ENCODE results near the gene CACNA2D3. TPM values are rescaled to one million over a fixed set of nuclear protein-coding genes. Genes with fewer than 3 reads are reported as not detected.

CACNA2D3 gene
- total RNA-seq, 6 experiments from 2014 or later, result 0.14 to 0.23 (median 0.19) TPM; not detected in 2

- no peak overlapping the region for H3K4me3 Mint-ChIP-seq
- H3K4me1 Mint-ChIP-seq (ENCODE audit: low read depth), result peaks cover 69% of the 10 kb centered on the region
- no peaks in the 10 kb centered on the region for H3K9me3 Mint-ChIP-seq
- H3K27me3 Mint-ChIP-seq (ENCODE audit: insufficient read depth), result peaks cover 2% of the 10 kb centered on the region; the same call in 1 of the 2 replicates
- TF ChIP-seq, protein P1, sequence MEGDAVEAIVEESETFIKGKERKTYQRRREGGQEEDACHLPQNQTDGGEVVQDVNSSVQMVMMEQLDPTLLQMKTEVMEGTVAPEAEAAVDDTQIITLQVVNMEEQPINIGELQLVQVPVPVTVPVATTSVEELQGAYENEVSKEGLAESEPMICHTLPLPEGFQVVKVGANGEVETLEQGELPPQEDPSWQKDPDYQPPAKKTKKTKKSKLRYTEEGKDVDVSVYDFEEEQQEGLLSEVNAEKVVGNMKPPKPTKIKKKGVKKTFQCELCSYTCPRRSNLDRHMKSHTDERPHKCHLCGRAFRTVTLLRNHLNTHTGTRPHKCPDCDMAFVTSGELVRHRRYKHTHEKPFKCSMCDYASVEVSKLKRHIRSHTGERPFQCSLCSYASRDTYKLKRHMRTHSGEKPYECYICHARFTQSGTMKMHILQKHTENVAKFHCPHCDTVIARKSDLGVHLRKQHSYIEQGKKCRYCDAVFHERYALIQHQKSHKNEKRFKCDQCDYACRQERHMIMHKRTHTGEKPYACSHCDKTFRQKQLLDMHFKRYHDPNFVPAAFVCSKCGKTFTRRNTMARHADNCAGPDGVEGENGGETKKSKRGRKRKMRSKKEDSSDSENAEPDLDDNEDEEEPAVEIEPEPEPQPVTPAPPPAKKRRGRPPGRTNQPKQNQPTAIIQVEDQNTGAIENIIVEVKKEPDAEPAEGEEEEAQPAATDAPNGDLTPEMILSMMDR (IDR thresholded peaks at IDR 0.05), result no peak
- H3K27ac Mint-ChIP-seq, result peak overlapping the region; percentile 89; the same call in 1 of the 2 replicates
- no peak for DNase-seq
- no peaks in the 10 kb centered on the region for H3K36me3 Mint-ChIP-seq (ENCODE audit: low read depth)
These were observed 833.1 kb downstream of the CACNA2D3 start for GRCh38 chr3:54955496-54955895.

DNA sequence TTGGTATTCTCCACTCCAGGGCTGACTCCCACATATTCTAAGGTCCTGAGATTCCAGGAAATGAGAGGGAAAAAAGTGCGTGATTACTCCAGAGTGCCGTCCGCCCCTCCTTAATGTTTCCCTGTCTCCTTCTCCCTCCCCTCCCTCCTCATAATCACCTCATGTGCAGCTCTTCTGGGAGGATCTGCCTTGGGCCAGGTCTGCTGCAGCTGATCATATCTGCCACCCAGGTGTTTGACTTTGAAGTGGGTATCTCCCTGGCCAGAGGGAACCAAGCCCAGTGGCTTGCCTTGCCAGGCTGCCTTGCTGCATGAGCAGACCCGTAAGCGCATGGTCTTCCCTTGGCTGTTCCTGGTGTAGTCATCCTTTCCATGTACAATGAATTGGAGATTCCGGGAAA is 833.6 kb downstream of the CACNA2D3 start:
- peaks cover 69% of the 10 kb centered on the region for H3K4me1 Mint-ChIP-seq (ENCODE audit: low read depth)

GRCh38 chr3:54957711-54958110 is 835.4 kb downstream of the CACNA2D3 start:
- H3K36me3 Mint-ChIP-seq (ENCODE audit: low read depth), result no peaks in the 10 kb centered on the region
- no peak overlapping the region for H3K4me3 Mint-ChIP-seq
- H3K27ac Mint-ChIP-seq, result no peak overlapping the region
- DNase-seq, result no peak
- TF ChIP-seq, protein P1 (IDR thresholded peaks at IDR 0.05), result no peak
- H3K9me3 Mint-ChIP-seq, result no peaks in the 10 kb centered on the region
- peaks cover 67% of the 10 kb centered on the region for H3K4me1 Mint-ChIP-seq (ENCODE audit: low read depth)
- H3K27me3 Mint-ChIP-seq (ENCODE audit: insufficient read depth), result peaks cover 2% of the 10 kb centered on the region; the same call in 1 of the 2 replicates

More for the DNA sequence above, 833.6 kb downstream of the CACNA2D3 start:
- H3K9me3 Mint-ChIP-seq, result no peaks in the 10 kb centered on the region
- H3K4me3 Mint-ChIP-seq, result no peak overlapping the region
- H3K27me3 Mint-ChIP-seq (ENCODE audit: insufficient read depth), result peaks cover 2% of the 10 kb centered on the region; the same call in 1 of the 2 replicates
- H3K27ac Mint-ChIP-seq, result no peak overlapping the region
- TF ChIP-seq, protein P1 (IDR thresholded peaks at IDR 0.05), result no peak
- H3K36me3 Mint-ChIP-seq (ENCODE audit: low read depth), result no peaks in the 10 kb centered on the region
- no peak for DNase-seq

GRCh38 chr3:54960082-54960481 is 837.7 kb downstream of the CACNA2D3 start:
- DNase-seq, result no peak
- TF ChIP-seq, protein P1 (IDR thresholded peaks at IDR 0.05), result no peak
- Mint-ChIP-seq H3K9me3 (no peaks in the 10 kb centered on the region), H3K27me3 (ENCODE audit: insufficient read depth) (peaks cover 2% of the 10 kb centered on the region; the same call in 1 of the 2 replicates), H3K27ac (no peak overlapping the region), H3K36me3 (ENCODE audit: low read depth) (no peaks in the 10 kb centered on the region), H3K4me3 (no peak overlapping the region), H3K4me1 (ENCODE audit: low read depth) (peaks cover 57% of the 10 kb centered on the region)

DNA sequence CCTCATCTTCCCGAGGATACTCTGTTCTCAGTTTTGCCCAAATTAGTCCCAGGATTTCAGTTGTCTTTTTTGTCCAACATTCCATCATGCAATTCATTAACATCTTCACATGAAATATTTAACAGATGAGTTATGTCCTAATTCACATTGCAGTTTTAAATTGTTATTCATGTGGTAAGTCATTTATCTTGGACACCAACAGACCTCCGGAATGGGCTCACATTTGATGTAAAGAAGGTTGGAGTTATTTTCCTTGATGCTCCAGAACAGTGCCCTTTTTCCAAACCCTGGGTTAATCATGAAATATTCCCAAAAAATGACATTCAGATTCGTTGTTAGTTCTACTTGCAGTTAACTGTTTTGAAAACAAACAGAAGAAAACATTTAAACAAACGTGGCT is 838.3 kb downstream of the CACNA2D3 start:
- Mint-ChIP-seq H3K36me3 (ENCODE audit: low read depth) (no peaks in the 10 kb centered on the region), H3K4me1 (ENCODE audit: low read depth) (peaks cover 59% of the 10 kb centered on the region), H3K9me3 (no peaks in the 10 kb centered on the region), H3K27ac (peak overlapping the region; percentile 48), H3K27me3 (ENCODE audit: insufficient read depth) (peaks cover 2% of the 10 kb centered on the region; the same call in 1 of the 2 replicates), H3K4me3 (no peak overlapping the region)
- DNase-seq, result no peak
- TF ChIP-seq, protein P1 (IDR thresholded peaks at IDR 0.05), result no peak
